Subcutaneous abdominal adipose tissue (tissue), 5 donors: ENCODE measurements around the gene USH1C.

Experiments
- H3K27ac ChIP-seq: one replicate; pipeline ENCODE4 v1.7.0; 2013; ENCODE audit warnings: low read depth, mild to moderate bottlenecking, inconsistent platforms, low read length, moderate library complexity
- H3K27me3 ChIP-seq, 5 donors: one replicate each; pipeline ENCODE4 v1.7.0; 2013; ENCODE audit warnings: low read length in 5 of 5, inconsistent platforms in 1 of 5; ENCODE audit not compliant: control insufficient read depth in 5 of 5, insufficient read depth in 4 of 5
- H3K36me3 ChIP-seq, 5 donors: one replicate each; pipeline ENCODE4 v1.7.0; 2013; ENCODE audit warnings: low read length in 5 of 5; ENCODE audit not compliant: control insufficient read depth in 5 of 5, insufficient read depth in 5 of 5
- H3K4me1 ChIP-seq, 5 donors: one replicate each; pipeline ENCODE4 v1.7.0; 2013; ENCODE audit warnings: low read length in 5 of 5, mild to moderate bottlenecking in 3 of 5, moderate library complexity in 1 of 5; ENCODE audit not compliant: control insufficient read depth in 5 of 5, insufficient read depth in 5 of 5
- H3K4me3 ChIP-seq, 5 donors: one replicate each; pipeline ENCODE4 v1.7.0; 2013; ENCODE audit warnings: low read length in 5 of 5, low read depth in 1 of 5
- H3K9ac ChIP-seq, 5 donors: one replicate each; pipeline ENCODE4 v1.7.0; 2013; ENCODE audit warnings: low read length in 5 of 5, mild to moderate bottlenecking in 4 of 5, moderate library complexity in 3 of 5
- H3K9me3 ChIP-seq, 5 donors: one replicate each; pipeline ENCODE4 v1.7.0; 2013; ENCODE audit warnings: low read length in 5 of 5; ENCODE audit not compliant: control insufficient read depth in 5 of 5
- donor health status: healthy.
- donor health status: healthy.
- donor health status: healthy.
- donor health status: healthy.
- donor health status: healthy.

The USH1C gene

GRCh38 chr11:17544181-17544622 is at the start of gene USH1C:
Gene USH1C (minus strand): TSS chr11:17544416. CDS start chr11:17544307, 109 bp downstream.
- Histone ChIP-seq H3K9me3 (no peaks in the 10 kb centered on the region), H3K27ac (no peak within 1 kb of the TSS), H3K36me3 (no peaks in the 10 kb centered on the region), H3K4me1 (peaks cover 0 to 12% (median 7%) of the 10 kb centered on the region in 5 donors), H3K9ac (no peak within 1 kb of the TSS), H3K4me3 (peak within 1 kb of the TSS in 2 of 5 donors; percentile 8 to 16), H3K27me3 (peaks cover 12 to 40% (median 24%) of the 10 kb centered on the region in 5 donors)

DNA sequence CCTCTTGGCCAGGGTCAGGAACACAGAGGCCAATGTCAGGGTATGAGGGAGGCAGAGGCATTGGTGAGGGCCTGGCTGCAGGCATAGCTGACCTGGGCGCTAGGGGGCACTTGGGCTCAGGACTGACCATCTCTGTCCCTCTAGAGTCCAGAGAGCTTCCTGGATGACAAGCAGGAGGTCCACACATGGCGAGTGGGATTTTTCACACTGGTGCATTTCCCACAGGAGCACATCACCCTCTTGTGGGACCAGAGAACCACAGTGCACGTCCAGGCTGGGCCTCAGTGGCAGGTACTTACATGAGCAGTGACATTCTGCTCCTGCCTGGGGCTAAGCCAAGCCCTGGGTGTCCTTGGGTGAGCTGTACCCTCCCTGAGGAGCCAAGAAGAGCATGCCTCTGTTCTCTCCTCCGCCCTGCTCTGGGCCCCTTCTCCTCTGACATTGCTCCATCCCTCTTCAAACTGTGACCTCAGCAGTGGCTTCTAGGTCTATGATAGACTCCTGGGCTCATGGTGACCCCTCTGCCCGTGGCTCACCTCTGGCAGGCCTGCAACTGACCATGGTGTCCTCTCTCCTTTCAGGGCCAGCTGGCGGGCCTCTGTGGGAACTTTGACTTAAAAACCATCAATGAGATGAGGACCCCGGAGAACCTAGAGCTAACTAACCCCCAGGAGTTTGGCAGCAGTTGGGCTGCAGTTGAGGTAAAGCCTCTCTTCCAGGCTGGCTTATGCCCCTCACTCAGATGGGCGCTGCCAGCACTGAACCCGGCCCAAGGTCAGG is 49.4 kb upstream of the USH1C start:
- Histone ChIP-seq H3K4me3 (no peak overlapping the region), H3K9ac (no peak overlapping the region), H3K9me3 (peaks cover 0 to 5% (median 0%) of the 10 kb centered on the region in 5 donors), H3K27me3 (peaks cover 0 to 20% (median 6%) of the 10 kb centered on the region in 5 donors), H3K27ac (no peak overlapping the region), H3K36me3 (no peaks in the 10 kb centered on the region), H3K4me1 (no peaks in the 10 kb centered on the region)

GRCh38 chr11:17591293-17591692 is 47.1 kb upstream of the USH1C start:
- H3K9ac ChIP-seq: no peak overlapping the region
- no peaks in the 10 kb centered on the region for H3K36me3 ChIP-seq
- H3K4me3 ChIP-seq: no peak overlapping the region
- no peak overlapping the region for H3K27ac ChIP-seq
- H3K27me3 ChIP-seq: peaks cover 0 to 20% (median 6%) of the 10 kb centered on the region in 5 donors
- H3K9me3 ChIP-seq: peaks cover 0 to 5% (median 0%) of the 10 kb centered on the region in 5 donors
- H3K4me1 ChIP-seq: no peaks in the 10 kb centered on the region

DNA sequence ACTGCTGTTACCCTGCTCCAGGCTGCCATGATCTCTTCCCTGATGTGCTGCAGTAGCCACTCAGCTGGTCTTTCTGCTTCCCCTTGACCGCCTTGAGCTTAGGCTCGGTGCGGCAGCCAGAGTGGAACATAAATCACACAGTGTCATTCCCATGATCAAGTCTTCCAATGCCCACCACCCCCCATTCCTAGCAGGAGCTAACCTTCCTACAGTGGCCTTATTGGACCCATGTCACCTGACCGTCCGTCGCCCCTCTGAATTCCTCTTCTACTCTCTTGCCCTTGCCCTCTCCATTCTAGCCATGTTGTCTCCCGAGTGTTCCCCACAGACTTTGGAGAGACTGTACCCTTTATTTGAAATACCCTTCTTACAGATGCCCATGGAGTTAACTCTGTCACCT is 46.2 kb upstream of the USH1C start:
- no peak overlapping the region for H3K9ac ChIP-seq
- H3K4me1 ChIP-seq: no peaks in the 10 kb centered on the region
- no peak overlapping the region for H3K4me3 ChIP-seq
- H3K27me3 ChIP-seq: peaks cover 0 to 20% (median 6%) of the 10 kb centered on the region in 5 donors
- H3K27ac ChIP-seq: no peak overlapping the region
- no peaks in the 10 kb centered on the region for H3K36me3 ChIP-seq
- peaks cover 0 to 5% (median 0%) of the 10 kb centered on the region in 5 donors for H3K9me3 ChIP-seq

- no peak overlapping the region for H3K27ac ChIP-seq
- no peaks in the 10 kb centered on the region for H3K36me3 ChIP-seq
- no peak overlapping the region for H3K4me3 ChIP-seq
- H3K9ac ChIP-seq: no peak overlapping the region
- peaks cover 0 to 15% (median 6%) of the 10 kb centered on the region in 5 donors for H3K27me3 ChIP-seq
- H3K9me3 ChIP-seq: peaks cover 0 to 5% (median 0%) of the 10 kb centered on the region in 5 donors
- H3K4me1 ChIP-seq: no peaks in the 10 kb centered on the region
Observed at GRCh38 chr11:17588721-17589120, 44.5 kb upstream of the USH1C start.

DNA sequence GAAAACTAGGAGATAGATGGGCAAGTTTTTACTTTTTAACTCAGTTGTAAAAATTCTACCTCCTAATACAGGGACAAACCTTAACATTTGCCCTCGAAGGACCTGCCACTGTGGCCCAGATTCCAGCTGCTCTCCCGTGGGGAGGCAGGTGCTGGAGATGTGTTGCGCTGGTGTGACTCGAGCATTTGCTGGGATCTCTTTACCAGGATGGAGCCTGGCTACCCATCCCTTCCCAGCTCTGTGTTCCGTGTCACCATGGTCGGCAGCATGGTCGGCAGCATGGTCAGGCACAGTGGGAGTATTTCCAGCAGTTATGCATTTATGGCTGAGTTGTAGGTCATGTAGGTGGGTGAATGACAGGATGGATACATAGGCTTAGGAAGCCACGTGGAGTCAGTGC is 44.0 kb upstream of the USH1C start:
- Histone ChIP-seq H3K9ac (no peak overlapping the region), H3K4me1 (no peaks in the 10 kb centered on the region), H3K4me3 (no peak overlapping the region), H3K36me3 (no peaks in the 10 kb centered on the region), H3K9me3 (no peaks in the 10 kb centered on the region), H3K27me3 (peaks cover 0 to 15% (median 5%) of the 10 kb centered on the region in 5 donors), H3K27ac (no peak overlapping the region)

- Histone ChIP-seq H3K4me1 (no peaks in the 10 kb centered on the region), H3K4me3 (no peak overlapping the region)
Observed at GRCh38 chr11:17585911-17586695, 41.9 kb upstream of the USH1C start.

GRCh38 chr11:17581732-17582053 is 37.5 kb upstream of the USH1C start:
- peaks cover 0 to 8% (median 2%) of the 10 kb centered on the region in 5 donors for H3K27me3 ChIP-seq
- H3K36me3 ChIP-seq: no peaks in the 10 kb centered on the region
- no peak overlapping the region for H3K27ac ChIP-seq
- H3K4me3 ChIP-seq: no peak overlapping the region
- no peak overlapping the region for H3K9ac ChIP-seq
- no peaks in the 10 kb centered on the region for H3K9me3 ChIP-seq
- H3K4me1 ChIP-seq: peaks cover 0 to 14% (median 0%) of the 10 kb centered on the region in 5 donors

More at GRCh38 chr11:17585911-17586695, 41.9 kb upstream of the USH1C start:
- no peak overlapping the region for H3K9ac ChIP-seq
- H3K27ac ChIP-seq: no peak overlapping the region
- peaks cover 0 to 7% (median under 1%) of the 10 kb centered on the region in 5 donors for H3K27me3 ChIP-seq
- no peaks in the 10 kb centered on the region for H3K36me3 ChIP-seq
- no peaks in the 10 kb centered on the region for H3K9me3 ChIP-seq

- Histone ChIP-seq H3K9me3 (no peaks in the 10 kb centered on the region), H3K36me3 (no peaks in the 10 kb centered on the region), H3K27ac (no peak overlapping the region), H3K27me3 (peaks cover 0 to 8% (median 2%) of the 10 kb centered on the region in 5 donors), H3K9ac (no peak overlapping the region), H3K4me1 (peaks cover 0 to 14% (median 0%) of the 10 kb centered on the region in 5 donors), H3K4me3 (no peak overlapping the region)
Observed at GRCh38 chr11:17581036-17581731, 37.0 kb upstream of the USH1C start.
